Activated T-helper 2 cell treated with anti-CD3 and anti-CD28 coated beads, Interferon-gamma antibody, Interleukin-2, Interleukin-4, amounts not matched to agents 10 μg/mL and 5 μg/mL and 100 μg/mL, durations not matched to agents 14 hours and 24 hours and 36 hours (primary cell): ENCODE measurements around the gene INSYN2B. TPM values are rescaled to one million over a fixed set of nuclear protein-coding genes. Genes with fewer than 3 reads are reported as not detected.

Source experiments
- DNase-seq: peaks from one replicate; pipeline ENCODE4 v3.0.0; 2021; ENCODE audit warnings: low spot score
- H3K27ac Mint-ChIP-seq: one replicate; pipeline ENCODE4 v1.8.0; 2021; ENCODE audit warnings: mixed read lengths
- H3K27me3 Mint-ChIP-seq: one replicate; pipeline ENCODE4 v1.8.0; 2021; ENCODE audit warnings: low read depth, mixed read lengths
- H3K36me3 Mint-ChIP-seq: one replicate; pipeline ENCODE4 v1.8.0; 2021; ENCODE audit warnings: low read depth, mixed read lengths
- H3K4me1 Mint-ChIP-seq: one replicate; pipeline ENCODE4 v1.8.0; 2021; ENCODE audit warnings: low read depth, mixed read lengths
- H3K4me3 Mint-ChIP-seq: one replicate; pipeline ENCODE4 v1.8.0; 2021; ENCODE audit warnings: low read depth, mild to moderate bottlenecking, moderate library complexity, mixed read lengths
- H3K9me3 Mint-ChIP-seq: one replicate; pipeline ENCODE4 v1.8.0; 2021; ENCODE audit warnings: mixed read lengths
- intact Hi-C: fragments of 100-400 bp; cut with micrococcal nuclease; formaldehyde crosslinking; loops from one replicate; pipeline ENCODE4 v1.15.1; 2023
- total RNA-seq: library from RNA; stranded (reverse); gene quantifications from 2 replicates; pipeline ENCODE4 v1.2.3, GENCODE V29; 2022

INSYN2B gene
- total RNA-seq, 1 donor from 2014 or later, result not detected

- no peaks in the 10 kb centered on the region for H3K9me3 Mint-ChIP-seq
Observed at GRCh38 chr5:169942181-169942580, 38.1 kb downstream of the INSYN2B start.

DNA sequence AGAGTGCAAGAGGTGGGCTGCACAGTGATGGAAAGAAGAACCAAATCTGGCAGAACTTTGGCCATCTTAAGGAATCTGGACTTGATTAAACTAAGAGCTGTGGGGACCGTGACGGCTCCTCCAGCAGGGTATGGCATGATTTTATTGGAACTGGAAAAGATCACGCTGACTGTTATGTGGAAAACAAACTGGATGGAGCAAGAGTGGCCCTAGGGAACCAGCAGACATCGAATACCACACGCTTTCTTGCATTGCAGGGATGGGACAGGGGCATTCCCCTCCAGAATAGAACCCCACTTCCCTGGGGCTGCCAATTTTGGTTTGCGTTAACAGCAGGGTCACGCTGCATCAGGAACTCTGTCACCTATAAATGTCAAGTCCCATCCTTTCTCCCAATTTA, 38.8 kb downstream of the INSYN2B start:
- no peak overlapping the region for H3K4me3 Mint-ChIP-seq
- H3K36me3 Mint-ChIP-seq, result peaks cover 3% of the 10 kb centered on the region
- peaks cover 6% of the 10 kb centered on the region for H3K4me1 Mint-ChIP-seq
- H3K27ac Mint-ChIP-seq, result no peak overlapping the region
- H3K27me3 Mint-ChIP-seq, result no peaks in the 10 kb centered on the region
- intact Hi-C loops, result no loop called here
- H3K9me3 Mint-ChIP-seq, result no peaks in the 10 kb centered on the region
- DNase-seq, result no peak

More at GRCh38 chr5:169942181-169942580, 38.1 kb downstream of the INSYN2B start:
- DNase-seq, result no peak
- peaks cover 4% of the 10 kb centered on the region for H3K4me1 Mint-ChIP-seq
- H3K27me3 Mint-ChIP-seq, result no peaks in the 10 kb centered on the region
- H3K36me3 Mint-ChIP-seq, result no peaks in the 10 kb centered on the region
- intact Hi-C loops, result no loop called here
- H3K4me3 Mint-ChIP-seq, result no peak overlapping the region
- H3K27ac Mint-ChIP-seq, result no peak overlapping the region

DNA sequence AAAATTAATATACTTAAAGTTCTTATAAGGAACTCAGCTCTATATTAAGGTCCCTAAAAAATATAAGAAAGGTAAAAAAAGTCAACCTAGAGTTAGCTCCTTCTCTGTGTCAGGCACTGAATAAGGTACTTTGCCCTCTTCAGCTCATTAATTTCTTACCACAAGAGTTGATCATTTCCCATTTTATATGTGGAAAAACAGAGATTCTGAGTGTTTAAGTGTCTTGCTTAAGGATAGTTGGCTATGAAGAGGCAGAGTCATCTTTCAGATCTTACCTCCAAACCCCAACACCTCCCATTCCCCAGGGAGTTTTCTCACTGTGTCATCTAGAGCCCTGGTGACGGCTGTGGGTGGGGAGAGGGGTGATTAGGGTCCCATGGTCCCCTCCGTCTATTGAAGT, 40.6 kb downstream of the INSYN2B start:
- peaks cover 12% of the 10 kb centered on the region for H3K36me3 Mint-ChIP-seq
- peaks cover 20% of the 10 kb centered on the region for H3K4me1 Mint-ChIP-seq
- no peak overlapping the region for H3K27ac Mint-ChIP-seq
- no peak overlapping the region for H3K4me3 Mint-ChIP-seq
- H3K27me3 Mint-ChIP-seq, result no peaks in the 10 kb centered on the region
- no peak for DNase-seq
- intact Hi-C loops, result no loop called here
- no peaks in the 10 kb centered on the region for H3K9me3 Mint-ChIP-seq

- Mint-ChIP-seq H3K36me3 (peaks cover 12% of the 10 kb centered on the region), H3K27me3 (no peaks in the 10 kb centered on the region), H3K9me3 (no peaks in the 10 kb centered on the region), H3K27ac (no peak overlapping the region), H3K4me1 (peaks cover 23% of the 10 kb centered on the region), H3K4me3 (no peak overlapping the region)
- DNase-seq, result no peak
- intact Hi-C loops, result no loop called here
Observed at GRCh38 chr5:169938439-169938838, 41.9 kb downstream of the INSYN2B start.

DNA sequence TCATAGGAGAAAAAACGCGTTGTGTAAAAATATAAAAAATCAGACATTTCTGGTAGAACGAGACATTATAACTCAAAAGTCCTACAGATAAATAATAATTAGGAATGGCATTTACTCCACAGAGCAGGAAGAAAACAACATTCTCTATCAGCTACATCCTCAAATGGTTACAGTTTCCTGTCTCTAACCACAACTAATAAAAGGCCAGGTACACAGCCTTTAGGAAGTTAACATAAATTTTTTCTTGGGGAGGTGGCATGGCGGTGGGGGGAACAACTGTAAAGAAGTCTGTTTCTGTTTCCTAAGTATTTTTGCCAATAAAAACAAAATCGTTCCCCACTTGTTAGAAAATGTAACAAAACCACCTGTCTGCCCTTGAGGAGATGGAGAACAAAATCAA, 44.5 kb downstream of the INSYN2B start:
- intact Hi-C loops, result no loop called here

DNA sequence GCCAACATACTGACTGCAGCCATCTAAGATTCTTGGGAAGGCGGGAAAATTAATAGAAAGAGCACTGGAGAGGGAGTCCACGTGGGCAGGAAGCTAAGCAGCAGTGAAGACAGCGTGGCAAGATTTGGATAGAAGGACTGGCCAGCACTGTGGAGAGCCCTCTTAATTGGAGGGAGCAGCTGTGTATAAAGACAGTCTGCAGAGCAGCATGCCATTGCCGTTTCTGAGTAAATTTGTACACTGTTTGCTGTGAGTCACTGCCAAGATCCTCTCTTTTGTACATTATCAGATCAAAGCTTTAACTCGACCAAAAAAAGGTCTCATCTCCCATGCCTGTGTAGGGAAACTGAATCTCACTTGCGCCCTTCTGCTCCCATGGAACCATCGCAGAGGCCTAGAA, 45.3 kb downstream of the INSYN2B start:
- intact Hi-C loops, result no loop called here
- no peaks in the 10 kb centered on the region for H3K9me3 Mint-ChIP-seq
- no peak overlapping the region for H3K4me3 Mint-ChIP-seq
- DNase-seq, result no peak
- peak overlapping the region; percentile 23 for H3K27ac Mint-ChIP-seq
- peaks cover 23% of the 10 kb centered on the region for H3K4me1 Mint-ChIP-seq
- H3K27me3 Mint-ChIP-seq, result no peaks in the 10 kb centered on the region
- peaks cover 24% of the 10 kb centered on the region for H3K36me3 Mint-ChIP-seq

More for the DNA sequence above, 44.5 kb downstream of the INSYN2B start:
- peaks cover 21% of the 10 kb centered on the region for H3K36me3 Mint-ChIP-seq
- no peak for DNase-seq
- H3K27me3 Mint-ChIP-seq, result no peaks in the 10 kb centered on the region
- peaks cover 23% of the 10 kb centered on the region for H3K4me1 Mint-ChIP-seq
- H3K4me3 Mint-ChIP-seq, result no peak overlapping the region
- H3K9me3 Mint-ChIP-seq, result no peaks in the 10 kb centered on the region
- no peak overlapping the region for H3K27ac Mint-ChIP-seq

DNA sequence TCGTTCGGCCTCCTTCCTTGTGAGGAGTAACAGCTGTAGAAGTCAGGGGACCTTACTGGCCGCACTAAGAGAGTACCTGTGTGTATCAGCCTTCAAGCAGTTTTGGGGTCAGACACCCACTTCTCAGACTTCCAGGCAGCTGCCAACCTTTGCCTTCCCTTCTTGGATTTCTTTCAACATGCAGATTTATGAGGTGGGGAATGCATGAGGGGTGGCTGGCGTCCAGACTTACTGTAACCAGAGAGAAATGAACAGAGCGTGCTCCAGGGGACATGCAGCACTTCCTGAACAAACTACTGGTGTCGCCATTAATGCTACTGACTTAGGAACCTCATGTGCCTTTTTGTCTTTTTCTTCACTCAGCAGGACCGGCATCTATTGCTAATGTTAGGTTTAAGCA, 46.7 kb downstream of the INSYN2B start:
- Mint-ChIP-seq H3K4me3 (no peak overlapping the region), H3K36me3 (peaks cover 24% of the 10 kb centered on the region), H3K27me3 (no peaks in the 10 kb centered on the region), H3K9me3 (no peaks in the 10 kb centered on the region), H3K27ac (no peak overlapping the region), H3K4me1 (peaks cover 23% of the 10 kb centered on the region)
- DNase-seq, result no peak
- intact Hi-C loops, result no loop called here

DNA sequence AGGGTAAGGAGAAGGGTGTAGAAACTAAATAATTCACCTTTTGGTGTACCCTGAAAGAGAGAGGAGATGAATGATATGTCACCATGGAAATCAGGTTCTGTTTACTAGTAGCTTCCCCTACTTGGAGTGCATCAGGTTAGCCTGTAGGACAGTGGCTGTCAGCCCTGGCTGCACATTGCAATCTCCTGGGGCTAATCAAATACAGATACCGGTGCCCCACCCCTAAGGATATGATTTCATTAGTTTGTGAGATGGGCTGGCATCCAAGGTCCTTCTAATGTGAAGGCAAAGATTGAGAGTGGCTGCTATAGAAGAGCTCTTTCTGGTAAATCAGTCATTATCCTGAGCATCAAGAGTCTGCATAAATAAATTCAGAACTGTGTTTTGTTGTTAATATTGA, 47.2 kb downstream of the INSYN2B start:
- Mint-ChIP-seq H3K4me1 (peaks cover 23% of the 10 kb centered on the region), H3K4me3 (no peak overlapping the region), H3K27ac (no peak overlapping the region), H3K9me3 (no peaks in the 10 kb centered on the region), H3K36me3 (peaks cover 24% of the 10 kb centered on the region), H3K27me3 (no peaks in the 10 kb centered on the region)
- DNase-seq, result no peak
- intact Hi-C loops, result no loop called here

DNA sequence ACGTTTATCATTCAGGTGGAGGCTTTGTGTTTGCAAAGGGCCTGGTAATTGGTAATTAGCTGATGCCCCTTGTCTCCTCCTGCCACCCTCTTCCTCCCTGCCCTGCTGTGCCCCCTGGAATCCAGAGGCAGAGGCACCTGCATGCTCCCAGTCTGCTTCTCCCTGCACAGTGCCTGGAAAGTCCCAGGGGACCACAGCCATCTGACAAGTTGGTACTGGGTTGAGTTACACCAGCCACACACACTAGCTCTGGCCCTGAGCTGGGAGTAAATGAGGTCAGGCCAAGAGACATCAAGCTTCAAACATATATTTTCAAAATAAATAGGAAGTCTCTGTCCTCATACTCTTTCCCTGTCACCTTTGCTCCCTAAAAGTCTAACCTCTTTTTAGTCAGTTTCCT, 56.3 kb downstream of the INSYN2B start:
- intact Hi-C loops, result no loop called here
- H3K27me3 Mint-ChIP-seq, result no peaks in the 10 kb centered on the region
- H3K27ac Mint-ChIP-seq, result no peak overlapping the region
- no peak for DNase-seq
- no peak overlapping the region for H3K4me3 Mint-ChIP-seq
- H3K9me3 Mint-ChIP-seq, result no peaks in the 10 kb centered on the region
- H3K36me3 Mint-ChIP-seq, result peaks cover 12% of the 10 kb centered on the region
- peaks cover 7% of the 10 kb centered on the region for H3K4me1 Mint-ChIP-seq

DNA sequence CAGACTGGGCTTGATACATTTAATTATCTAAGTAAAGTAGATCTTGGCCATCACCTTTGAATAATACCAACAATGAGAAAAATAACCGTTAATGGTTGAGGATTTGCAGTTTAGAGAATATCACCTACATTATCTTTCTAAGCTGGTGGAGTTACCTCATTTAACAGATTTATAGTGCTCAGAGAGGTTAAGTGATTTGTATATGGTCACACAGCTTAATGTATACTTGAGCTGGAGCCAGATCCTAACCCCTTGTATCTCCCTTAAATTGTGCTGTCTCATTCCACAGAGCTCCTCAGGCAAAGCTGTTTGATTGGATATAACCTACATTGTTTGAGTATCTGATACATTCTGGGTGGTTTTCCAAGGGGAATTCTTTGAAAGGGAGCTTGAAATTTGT, 57.8 kb downstream of the INSYN2B start:
- H3K4me3 Mint-ChIP-seq, result no peak overlapping the region
- no peak for DNase-seq
- H3K9me3 Mint-ChIP-seq, result no peaks in the 10 kb centered on the region
- peaks cover 7% of the 10 kb centered on the region for H3K4me1 Mint-ChIP-seq
- no peak overlapping the region for H3K27ac Mint-ChIP-seq
- no peaks in the 10 kb centered on the region for H3K27me3 Mint-ChIP-seq
- intact Hi-C loops, result no loop called here
- H3K36me3 Mint-ChIP-seq, result peaks cover 12% of the 10 kb centered on the region

- Mint-ChIP-seq H3K36me3 (peaks cover 11% of the 10 kb centered on the region), H3K27ac (no peak overlapping the region), H3K27me3 (no peaks in the 10 kb centered on the region), H3K4me3 (no peak overlapping the region), H3K4me1 (peaks cover 7% of the 10 kb centered on the region), H3K9me3 (no peaks in the 10 kb centered on the region)
- DNase-seq, result no peak
- intact Hi-C loops, result no loop called here
Observed at GRCh38 chr5:169921949-169922348, 58.3 kb downstream of the INSYN2B start.

- no peaks in the 10 kb centered on the region for H3K27me3 Mint-ChIP-seq
- H3K4me3 Mint-ChIP-seq, result no peak overlapping the region
- H3K36me3 Mint-ChIP-seq, result peaks cover 6% of the 10 kb centered on the region
- DNase-seq, result no peak
- intact Hi-C loops, result no loop called here
- H3K9me3 Mint-ChIP-seq, result no peaks in the 10 kb centered on the region
- no peak overlapping the region for H3K27ac Mint-ChIP-seq
- H3K4me1 Mint-ChIP-seq, result peaks cover 7% of the 10 kb centered on the region
Observed at GRCh38 chr5:169921384-169921783, 58.9 kb downstream of the INSYN2B start.

GRCh38 chr5:169920474-169920873, 59.8 kb downstream of the INSYN2B start:
- no peaks in the 10 kb centered on the region for H3K27me3 Mint-ChIP-seq
- peaks cover 7% of the 10 kb centered on the region for H3K4me1 Mint-ChIP-seq
- no peak for DNase-seq
- H3K4me3 Mint-ChIP-seq, result no peak overlapping the region
- peaks cover 13% of the 10 kb centered on the region for H3K36me3 Mint-ChIP-seq
- intact Hi-C loops, result no loop called here
- no peaks in the 10 kb centered on the region for H3K9me3 Mint-ChIP-seq
- no peak overlapping the region for H3K27ac Mint-ChIP-seq

- H3K9me3 Mint-ChIP-seq, result no peaks in the 10 kb centered on the region
- DNase-seq, result no peak
- H3K4me1 Mint-ChIP-seq, result peaks cover 3% of the 10 kb centered on the region
- no peaks in the 10 kb centered on the region for H3K27me3 Mint-ChIP-seq
- intact Hi-C loops, result no loop called here
- no peak overlapping the region for H3K27ac Mint-ChIP-seq
- H3K36me3 Mint-ChIP-seq, result peaks cover 19% of the 10 kb centered on the region
- H3K4me3 Mint-ChIP-seq, result no peak overlapping the region
Observed at GRCh38 chr5:169918228-169918627, 62.1 kb downstream of the INSYN2B start.
